BJ (cell line): ENCODE measurements around the gene ZGPAT. TPM values are rescaled to one million over a fixed set of nuclear protein-coding genes. Genes with fewer than 3 reads are reported as not detected.

Source experiments
- CTCF ChIA-PET: fragments of 350-600 bp; formaldehyde crosslinking; extraction: SDS; loops from one replicate; lab custom pipeline; 2021; ENCODE audit warnings: antibody characterized with exemption, inconsistent platforms; lab: Yijun Ruan, JAX
- POLR2A ChIA-PET: fragments of 300-600 bp; sonication (Branson Sonifier 250); formaldehyde crosslinking; extraction: SDS; loops from one replicate; lab custom pipeline; 2021; ENCODE audit warnings: antibody characterized with exemption; lab: Charles Lee
- DNase-seq: peaks from one replicate; pipeline ENCODE4 v3.0.0-alpha.2; 2011; ENCODE audit warnings: low read depth
- H3K27me3 ChIP-seq: 2 replicates; pipeline ENCODE4 v1.6.0; 2011; ENCODE audit warnings: low read length; ENCODE audit not compliant: control insufficient read depth, insufficient read depth
- H3K36me3 ChIP-seq: 2 replicates; pipeline ENCODE4 v1.5.1; 2011; ENCODE audit warnings: low read length; ENCODE audit not compliant: control insufficient read depth, insufficient read depth
- H3K4me3 ChIP-seq: 2 replicates; pipeline ENCODE4 v1.5.1; 2011; ENCODE audit warnings: low read depth, mild to moderate bottlenecking, control low read depth, low read length
- polyA plus RNA-seq: library from polyadenylated mRNA; depleted of rRNA; stranded (reverse); fragments of >200 nt; gene quantifications from 2 replicates; pipeline ENCODE4 v1.2.3, GENCODE V29; 2011
- TF ChIP-seq, protein P1 (sequence below): IDR thresholded peaks from 2 replicates; pipeline ENCODE4 v1.5.1; 2011; ENCODE audit warnings: low read depth, mild to moderate bottlenecking, control low read depth, inconsistent platforms, low read length, moderate library complexity; ENCODE audit not compliant: insufficient read depth

ZGPAT gene
- polyA plus RNA-seq, 1 experiment, result 15.9 TPM

DNA sequence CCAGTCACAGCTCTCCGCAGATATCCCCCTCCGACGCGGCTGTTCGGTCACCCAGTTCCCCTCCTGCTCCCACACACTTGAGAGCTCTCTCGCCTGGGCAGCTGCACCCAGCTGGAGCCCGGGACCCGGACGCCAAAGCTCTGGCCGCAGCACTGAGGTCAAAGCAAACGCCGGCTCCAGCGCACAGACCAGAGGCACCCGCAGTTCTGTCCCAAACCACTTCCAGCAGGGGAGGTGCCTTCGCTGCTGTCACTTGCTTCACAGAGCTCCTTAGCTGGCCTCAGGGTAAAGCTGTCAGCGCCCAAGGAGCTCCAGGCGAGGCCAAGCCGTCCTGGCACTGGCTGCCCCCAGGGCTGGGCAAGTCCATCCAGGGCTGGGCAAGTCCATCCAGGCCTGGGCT is 59.6 kb downstream of the ZGPAT start:
- POLR2A ChIA-PET, result interaction anchor here (0.5 kb wide), 1 partner anchor 14 kb away, joined by 4 read pairs; no protein-coding TSS in a partner anchor
- no peak for DNase-seq
- CTCF ChIA-PET, result interaction anchor here (0.6 kb wide), 1 partner anchor 16 kb away, joined by 3 read pairs; no protein-coding TSS in a partner anchor

DNA sequence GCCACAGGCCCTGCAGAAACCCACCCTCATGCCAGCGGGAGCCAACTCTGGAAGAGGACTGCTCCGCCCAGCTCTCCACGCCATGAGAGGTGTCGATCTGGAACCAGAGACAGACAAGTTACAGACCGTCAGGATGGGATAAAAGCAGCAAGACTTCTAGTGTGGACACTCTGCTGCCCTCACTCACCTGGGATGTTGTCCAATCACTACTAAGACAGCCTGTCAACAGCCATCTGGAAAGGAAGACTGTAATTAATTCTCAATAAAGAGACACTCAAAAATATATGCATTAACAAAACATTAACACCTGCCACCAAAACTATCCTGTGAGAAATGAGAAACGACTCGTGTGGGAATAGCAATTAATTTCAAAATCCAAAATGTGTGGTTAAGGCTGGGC is 60.0 kb downstream of the ZGPAT start:
- ChIA-PET POLR2A (interaction anchor here (0.5 kb wide), 1 partner anchor 14 kb away, joined by 4 read pairs; no protein-coding TSS in a partner anchor), CTCF (interaction anchor here (0.6 kb wide), 1 partner anchor 17 kb away, joined by 3 read pairs; no protein-coding TSS in a partner anchor)
- H3K36me3 ChIP-seq, result no peaks in the 10 kb centered on the region; the same call in 1 of the 2 replicates
- TF ChIP-seq, protein P1, sequence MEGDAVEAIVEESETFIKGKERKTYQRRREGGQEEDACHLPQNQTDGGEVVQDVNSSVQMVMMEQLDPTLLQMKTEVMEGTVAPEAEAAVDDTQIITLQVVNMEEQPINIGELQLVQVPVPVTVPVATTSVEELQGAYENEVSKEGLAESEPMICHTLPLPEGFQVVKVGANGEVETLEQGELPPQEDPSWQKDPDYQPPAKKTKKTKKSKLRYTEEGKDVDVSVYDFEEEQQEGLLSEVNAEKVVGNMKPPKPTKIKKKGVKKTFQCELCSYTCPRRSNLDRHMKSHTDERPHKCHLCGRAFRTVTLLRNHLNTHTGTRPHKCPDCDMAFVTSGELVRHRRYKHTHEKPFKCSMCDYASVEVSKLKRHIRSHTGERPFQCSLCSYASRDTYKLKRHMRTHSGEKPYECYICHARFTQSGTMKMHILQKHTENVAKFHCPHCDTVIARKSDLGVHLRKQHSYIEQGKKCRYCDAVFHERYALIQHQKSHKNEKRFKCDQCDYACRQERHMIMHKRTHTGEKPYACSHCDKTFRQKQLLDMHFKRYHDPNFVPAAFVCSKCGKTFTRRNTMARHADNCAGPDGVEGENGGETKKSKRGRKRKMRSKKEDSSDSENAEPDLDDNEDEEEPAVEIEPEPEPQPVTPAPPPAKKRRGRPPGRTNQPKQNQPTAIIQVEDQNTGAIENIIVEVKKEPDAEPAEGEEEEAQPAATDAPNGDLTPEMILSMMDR, result no peak
- no peak for DNase-seq
- no peaks in the 10 kb centered on the region; the same call in 1 of the 2 replicates for H3K27me3 ChIP-seq
- H3K4me3 ChIP-seq, result no peak overlapping the region

More for the DNA sequence above, 59.6 kb downstream of the ZGPAT start:
- Histone ChIP-seq H3K36me3 (no peaks in the 10 kb centered on the region; the same call in 1 of the 2 replicates), H3K4me3 (no peak overlapping the region), H3K27me3 (no peaks in the 10 kb centered on the region; the same call in 1 of the 2 replicates)
- TF ChIP-seq, protein P1, result no peak

DNA sequence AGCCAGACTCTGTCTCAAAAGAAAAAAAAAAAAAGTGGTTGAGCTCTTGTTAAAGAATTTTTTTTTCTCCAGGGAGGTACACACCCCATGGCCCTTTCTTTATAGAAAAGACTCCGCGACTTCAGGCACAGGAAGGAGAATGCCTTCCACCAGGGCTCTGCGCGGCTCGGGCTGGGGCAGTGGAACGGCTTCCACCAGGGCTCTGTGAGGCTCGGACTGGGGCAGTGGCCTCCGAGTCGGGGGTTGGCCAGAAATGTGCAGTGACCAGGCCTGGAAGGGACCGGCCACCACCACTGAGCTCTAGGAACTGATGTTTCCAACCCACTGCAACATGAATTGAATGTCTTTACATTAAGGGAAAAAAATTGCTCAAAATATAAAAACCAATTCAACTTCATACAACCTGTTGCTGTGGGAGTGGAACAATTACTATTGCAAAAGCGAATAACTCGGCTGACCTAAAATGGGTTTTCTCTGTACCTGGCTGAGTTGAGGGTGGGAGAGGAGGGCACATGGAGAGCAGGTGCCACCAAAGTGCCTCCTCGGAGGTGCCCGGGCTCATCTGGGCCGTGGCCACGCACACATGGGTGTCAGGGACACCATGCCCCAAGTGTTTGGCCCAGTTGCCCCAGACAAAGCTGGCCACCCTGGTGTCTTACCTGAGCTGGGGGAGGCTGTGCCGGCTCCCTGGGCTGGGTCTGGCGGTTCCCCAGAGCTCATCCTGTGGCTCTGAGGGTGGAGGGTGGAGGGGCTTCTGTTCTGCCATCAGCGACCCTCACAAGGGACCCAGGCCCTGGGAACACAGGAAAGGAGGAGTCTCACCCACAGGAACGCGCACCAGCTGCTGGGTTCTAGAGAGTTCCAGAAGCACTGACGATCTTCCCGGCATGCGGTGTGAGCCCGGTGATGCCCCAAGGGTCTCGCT is 61.0 kb downstream of the ZGPAT start:
- ChIA-PET POLR2A (no interaction called here), CTCF (interaction anchor here (0.6 to 1.6 kb wide), 6 partner anchors 9 to 205 kb away, joined by 3 to 6 read pairs (median 3); no protein-coding TSS in a partner anchor)
- Histone ChIP-seq H3K36me3 (no peaks in the 10 kb centered on the region; the same call in 1 of the 2 replicates), H3K27me3 (no peaks in the 10 kb centered on the region; the same call in 1 of the 2 replicates), H3K4me3 (no peak overlapping the region)
- TF ChIP-seq, protein P1, result no peak
- no peak for DNase-seq

DNA sequence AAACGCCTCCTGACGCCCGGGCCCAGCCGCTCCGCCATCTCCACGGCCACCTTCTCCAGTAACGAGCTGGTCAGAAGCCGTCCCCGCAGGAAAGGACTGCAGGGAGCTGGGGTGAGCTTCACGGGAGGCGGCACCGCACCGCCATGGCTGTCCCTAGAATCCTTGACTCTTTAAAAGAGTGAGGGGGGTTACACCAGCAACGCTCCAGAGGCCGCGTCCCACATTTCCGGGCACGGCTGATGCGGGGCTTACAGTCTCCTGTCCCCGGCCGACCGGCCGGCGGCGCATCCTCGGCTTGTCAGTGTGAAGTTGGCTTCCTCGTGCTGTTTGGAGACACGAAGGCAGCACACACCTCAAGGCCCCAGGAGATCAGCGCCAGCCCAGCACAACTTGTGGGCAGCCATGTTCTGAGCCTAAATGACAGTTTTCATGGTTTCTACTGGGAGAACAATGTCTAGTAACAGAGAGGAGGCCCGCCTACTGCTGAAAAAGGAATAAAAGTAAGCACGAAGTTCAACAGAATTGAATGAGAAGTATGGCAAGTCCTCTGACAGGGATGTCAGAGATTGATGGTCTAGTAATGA is 62.1 kb downstream of the ZGPAT start:
- H3K4me3 ChIP-seq, result no peak overlapping the region
- CTCF ChIA-PET, result interaction anchor here (1.0 to 1.6 kb wide), 5 partner anchors 8 to 203 kb away, joined by 3 to 6 read pairs (median 3); no protein-coding TSS in a partner anchor
- no peak for DNase-seq
- POLR2A ChIA-PET, result no interaction called here
- H3K36me3 ChIP-seq, result no peaks in the 10 kb centered on the region; the same call in 1 of the 2 replicates
- H3K27me3 ChIP-seq, result no peaks in the 10 kb centered on the region; the same call in 1 of the 2 replicates
- TF ChIP-seq, protein P1, result no peak
